Measurements from ENCODE around the gene DAPK1. TPM values are rescaled to one million over a fixed set of nuclear protein-coding genes. Genes with fewer than 3 reads are reported as not detected.

The DAPK1 gene
- polyA plus RNA-seq, 1 donor from 2014 or later = 45.0 TPM

- no peak overlapping the region for H2AFZ ChIP-seq (ENCODE audit: low read depth, low read length)
- no peaks in the 10 kb centered on the region for H3K9me3 ChIP-seq (ENCODE audit: low read length)
- H3K79me2 ChIP-seq (replicated peaks; ENCODE audit: insufficient read depth, low read length) = no peaks in the 10 kb centered on the region
- H3K4me2 ChIP-seq (ENCODE audit: low read length) = no peak overlapping the region
- no peaks in the 10 kb centered on the region for H3K9me2 ChIP-seq (ENCODE audit: insufficient read depth, low read length)
- H3K27ac ChIP-seq (ENCODE audit: low read length) = no peak overlapping the region
- TF ChIP-seq CTCF (IDR thresholded peaks at IDR 0.05; ENCODE audit: poor library complexity, severe bottlenecking) (no peak), MXI1 (conservative IDR thresholded peaks at IDR 0.05; ENCODE audit: poor library complexity, severe bottlenecking) (no peak), POLR2AphosphoS5 (IDR thresholded peaks at IDR 0.05) (no peak)
- peaks cover 30% of the 10 kb centered on the region for H3K36me3 ChIP-seq (ENCODE audit: insufficient read depth, low read length)
- no peaks in the 10 kb centered on the region for H3F3A ChIP-seq (ENCODE audit: insufficient read depth, low read length, poor library complexity, severe bottlenecking)
- H3K4me3 ChIP-seq (ENCODE audit: low read length) = no peak overlapping the region
- H3K27me3 ChIP-seq (ENCODE audit: insufficient read depth, low read depth, low read length) = no peaks in the 10 kb centered on the region
- no peak overlapping the region for H3K9ac ChIP-seq (ENCODE audit: low read length)
- no peaks in the 10 kb centered on the region for H4K20me1 ChIP-seq (ENCODE audit: insufficient read depth)
Measured at GRCh38 chr9:87644659-87645058, 147.0 kb downstream of the DAPK1 start.

DNA sequence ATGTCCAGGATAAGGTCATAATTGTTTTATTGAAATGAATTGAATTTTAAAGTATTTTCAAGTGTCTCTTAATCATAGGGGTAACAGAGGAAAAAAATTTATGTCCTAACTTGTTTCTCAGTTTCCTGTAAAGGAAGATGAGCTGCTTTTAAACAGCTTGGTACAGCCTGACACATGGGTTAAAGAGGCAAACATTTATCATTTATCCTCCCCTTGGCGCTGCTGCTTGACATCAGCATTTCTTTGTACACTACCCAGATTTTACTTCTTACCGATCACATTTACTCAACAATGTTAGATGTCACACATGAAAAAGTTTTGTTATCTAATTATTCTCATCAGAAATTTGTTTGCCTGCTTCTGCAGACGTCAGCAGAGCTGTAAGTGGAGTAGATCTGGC, 148.9 kb downstream of the DAPK1 start:
- Histone ChIP-seq H3K79me2 (replicated peaks; ENCODE audit: insufficient read depth, low read length) (no peaks in the 10 kb centered on the region), H2AFZ (ENCODE audit: low read depth, low read length) (no peak overlapping the region), H3K9ac (ENCODE audit: low read length) (no peak overlapping the region), H3K27me3 (ENCODE audit: insufficient read depth, low read depth, low read length) (no peaks in the 10 kb centered on the region), H3K4me3 (ENCODE audit: low read length) (no peak overlapping the region), H4K20me1 (ENCODE audit: insufficient read depth) (no peaks in the 10 kb centered on the region), H3K36me3 (ENCODE audit: insufficient read depth, low read length) (peaks cover 29% of the 10 kb centered on the region), H3K9me3 (ENCODE audit: low read length) (no peaks in the 10 kb centered on the region), H3K9me2 (ENCODE audit: insufficient read depth, low read length) (no peaks in the 10 kb centered on the region), H3F3A (ENCODE audit: insufficient read depth, low read length, poor library complexity, severe bottlenecking) (no peaks in the 10 kb centered on the region), H3K27ac (ENCODE audit: low read length) (no peak overlapping the region), H3K4me2 (ENCODE audit: low read length) (no peak overlapping the region)
- TF ChIP-seq POLR2AphosphoS5 (IDR thresholded peaks at IDR 0.05) = no peak
- no peak for TF ChIP-seq MXI1 (conservative IDR thresholded peaks at IDR 0.05; ENCODE audit: poor library complexity, severe bottlenecking)
- no peak for TF ChIP-seq SMC3 (conservative IDR thresholded peaks at IDR 0.05; ENCODE audit: poor library complexity)
- no peak for TF ChIP-seq TAF1 (IDR thresholded peaks at IDR 0.05; ENCODE audit: low read depth)
- TF ChIP-seq REST (IDR thresholded peaks at IDR 0.05; ENCODE audit: borderline replicate concordance) = no peak
- no peak for TF ChIP-seq EP300 (conservative IDR thresholded peaks at IDR 0.05; ENCODE audit: poor library complexity, severe bottlenecking)
- no peak for TF ChIP-seq RAD21 (conservative IDR thresholded peaks at IDR 0.05)
- TF ChIP-seq CTCF (IDR thresholded peaks at IDR 0.05; ENCODE audit: poor library complexity, severe bottlenecking) = no peak
- no peak for TF ChIP-seq EZH2 (IDR thresholded peaks at IDR 0.05; ENCODE audit: borderline replicate concordance, insufficient read depth, low read length, poor library complexity, severe bottlenecking)
